A549 treated with AZD9567 at 1 μM for 4 hours (cell line): ENCODE data around the gene IGSF6. TPM values are rescaled to one million over a fixed set of nuclear protein-coding genes. Genes with fewer than 3 reads are reported as not detected.

Source experiments
- total RNA-seq: library from RNA; stranded (reverse); fragments of 200-300 nt; extraction: Qiagen RNA extraction; gene quantifications from 5 replicates; pipeline ENCODE4 v1.2.3, GENCODE V29; 2022; ENCODE audit not compliant: insufficient read depth

IGSF6 gene, protein sequence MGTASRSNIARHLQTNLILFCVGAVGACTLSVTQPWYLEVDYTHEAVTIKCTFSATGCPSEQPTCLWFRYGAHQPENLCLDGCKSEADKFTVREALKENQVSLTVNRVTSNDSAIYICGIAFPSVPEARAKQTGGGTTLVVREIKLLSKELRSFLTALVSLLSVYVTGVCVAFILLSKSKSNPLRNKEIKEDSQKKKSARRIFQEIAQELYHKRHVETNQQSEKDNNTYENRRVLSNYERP
- total RNA-seq: not detected in 5 replicates

DNA sequence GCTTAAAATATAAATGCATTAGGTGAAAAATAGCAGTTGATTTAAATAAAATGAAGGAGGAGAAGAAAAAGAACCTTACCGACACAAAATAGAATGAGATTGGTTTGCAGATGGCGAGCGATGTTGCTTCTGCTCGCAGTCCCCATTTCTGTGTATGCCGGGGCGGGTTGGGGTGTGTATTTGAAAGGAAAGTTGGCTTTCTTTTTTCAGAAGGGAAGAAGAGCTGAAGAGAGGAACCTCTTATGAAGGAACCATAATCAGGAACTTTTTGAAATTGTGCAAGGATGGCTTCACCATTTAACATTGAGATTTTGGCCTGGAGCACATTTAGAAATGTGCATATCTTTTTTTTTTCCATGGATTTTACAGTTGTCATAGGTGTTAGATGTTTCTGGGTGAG, at the start of gene IGSF6:
Gene IGSF6, minus strand, starts transcription at position 156 of the 400 bp plus-strand sequence. Its CDS starts 10 bp downstream, at position 146.

DNA sequence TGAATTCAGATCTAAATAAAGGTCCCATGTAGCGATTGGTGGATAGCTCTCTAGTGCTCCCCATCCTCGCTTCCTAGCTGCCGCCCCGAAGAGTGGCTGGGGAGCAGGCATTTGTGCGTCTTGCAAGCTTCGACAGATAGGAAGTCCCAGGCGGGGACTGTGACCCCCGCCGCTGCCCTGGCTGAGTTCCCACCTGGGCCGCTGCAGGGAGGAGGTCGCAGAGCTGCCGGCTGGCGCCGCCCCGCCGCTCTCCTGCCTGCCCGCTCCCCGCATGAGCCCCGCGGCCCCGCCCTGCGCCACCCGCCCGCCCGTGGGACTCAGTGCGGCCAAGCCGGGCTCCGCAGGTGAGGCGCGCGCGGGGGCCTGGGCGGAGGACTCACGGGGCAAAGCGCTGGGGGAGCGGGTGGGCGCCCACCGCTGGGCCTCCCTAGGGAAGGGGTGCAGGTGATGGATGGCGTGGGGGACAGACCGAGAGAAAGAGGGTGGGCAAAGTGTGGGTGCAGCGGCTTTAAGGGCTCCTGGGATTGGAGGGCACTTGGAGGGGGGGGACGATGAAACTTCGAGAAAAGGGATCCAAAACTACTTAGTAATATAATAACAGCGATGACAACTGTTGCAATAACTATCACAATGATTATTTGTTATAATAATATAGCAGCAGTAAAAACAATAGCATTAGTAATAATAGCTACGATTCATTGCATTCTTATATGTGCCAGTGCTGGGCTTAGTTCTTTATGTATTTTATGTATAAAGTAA, 11.7 kb upstream of the IGSF6 start, which contains the start of gene OTOA:
Gene OTOA, plus strand, starts transcription at position 80 of the 759 bp plus-strand sequence. CDS start 14,547 bp downstream, outside the sequence.

DNA sequence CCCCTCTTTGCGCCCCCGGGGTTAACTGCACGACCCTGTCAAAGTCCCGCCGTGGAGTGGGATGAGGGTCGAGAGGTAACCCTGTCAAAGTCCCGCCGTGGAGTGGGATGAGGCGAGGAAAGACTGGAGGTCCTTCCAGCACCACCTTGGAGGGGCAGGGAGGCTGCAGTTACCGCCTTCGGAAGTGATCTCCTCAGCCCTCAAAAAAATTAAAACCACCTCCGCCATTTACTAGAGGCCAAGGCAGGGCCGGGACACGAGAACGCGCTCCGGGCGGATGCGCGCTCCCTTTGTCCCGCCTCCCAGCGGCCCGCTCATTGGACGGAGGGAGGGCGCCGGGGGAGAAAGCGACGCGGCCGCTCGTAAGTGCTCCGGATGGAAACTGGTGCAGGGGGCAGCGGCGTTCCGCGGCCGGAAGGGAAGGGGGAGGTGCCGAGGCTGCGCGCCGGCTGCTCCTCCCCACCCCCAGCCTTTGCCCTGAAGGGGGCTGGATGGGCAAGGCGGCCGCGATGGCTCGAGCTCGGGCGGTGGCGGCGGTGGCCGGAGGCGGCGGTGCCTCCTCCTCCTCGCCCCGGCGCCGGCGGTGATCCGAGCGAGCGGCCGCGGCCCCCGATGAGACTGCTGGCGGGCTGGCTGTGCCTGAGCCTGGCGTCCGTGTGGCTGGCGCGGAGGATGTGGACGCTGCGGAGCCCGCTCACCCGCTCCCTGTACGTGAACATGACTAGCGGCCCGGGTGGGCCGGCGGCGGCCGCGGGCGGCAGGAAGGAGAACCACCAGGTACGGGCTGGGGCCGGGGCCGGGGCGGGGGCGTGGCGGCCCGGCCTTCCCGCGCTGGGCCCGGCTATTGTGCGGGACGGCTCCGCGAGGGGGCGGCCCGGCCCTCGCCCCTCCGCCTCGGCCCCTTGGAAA, 53.0 kb downstream of the IGSF6 start, which contains the start of gene METTL9:
Gene METTL9, plus strand, starts transcription at position 456 of the 909 bp plus-strand sequence. Its CDS starts 157 bp downstream, at position 613.

Other genes with a start within 250 kb of the IGSF6 start
- 92.8 to 116 TPM (median 99.8 TPM) in 5 replicates for gene METTL9, start 53.0 kb downstream of the IGSF6 start, total RNA-seq
- 0.07 to 0.09 TPM (median 0.08 TPM) in 4 of 5 replicates, not detected in the other for gene OTOA, start 11.4 kb upstream of the IGSF6 start, total RNA-seq
- gene NPIPB4, start 205.1 kb upstream of the IGSF6 start, total RNA-seq: 27.3 to 34.0 TPM (median 28.8 TPM) in 5 replicates